Stomach (tissue), 4 donors: ENCODE data around the gene BAZ1A.

ENCODE experiments used
- CTCF ChIP-seq, 7 experiments: fragments of 450-650 bp in 4 of 7; fragments of 200-600 bp in 3 of 7; sonication (generic) in 3 of 7; IDR thresholded peaks; one replicate each; pipeline ENCODE4 v1.5.1; 2016 to 2019; ENCODE audit warnings: antibody characterized with exemption in 7 of 7, control low read depth in 2 of 7, mild to moderate bottlenecking in 1 of 7
- EP300 ChIP-seq: sonication (generic); formaldehyde crosslinking; IDR thresholded peaks from one replicate; pipeline ENCODE4 v1.6.1; 2017; ENCODE audit warnings: antibody characterized with exemption
- POLR2A ChIP-seq, 4 donors: fragments of 450-650 bp; IDR thresholded peaks; one replicate each; pipeline ENCODE4 v1.6.1; 2016; ENCODE audit warnings: antibody characterized with exemption in 4 of 4, control low read depth in 2 of 4, mild to moderate bottlenecking in 1 of 4, moderate library complexity in 1 of 4
- POLR2AphosphoS5 ChIP-seq, 3 donors: sonication (generic); formaldehyde crosslinking; IDR thresholded peaks; one replicate each; pipeline ENCODE4 v1.6.1; 2016; ENCODE audit warnings: antibody characterized with exemption in 3 of 3

DNA sequence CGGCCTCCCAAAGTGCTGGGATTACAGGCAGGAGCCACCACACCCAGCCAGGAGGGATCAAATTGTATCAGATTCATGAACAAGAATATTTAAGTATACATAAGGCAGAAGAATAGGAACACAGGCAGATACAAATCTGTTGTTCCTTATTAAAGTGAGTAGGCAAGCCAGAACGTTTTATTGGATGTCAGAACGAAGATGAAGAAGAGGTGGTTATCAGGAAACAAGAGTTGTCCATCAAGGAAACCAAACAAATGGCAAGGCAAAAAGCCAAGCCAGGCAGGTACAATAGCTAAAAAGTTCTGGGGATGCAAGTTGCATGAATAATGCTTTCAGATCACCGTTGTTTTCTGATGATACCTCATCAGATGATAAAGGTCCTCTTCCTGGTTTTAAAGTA, 31.1 kb upstream of the BAZ1A start:
- TF ChIP-seq CTCF (IDR thresholded peaks at IDR 0.05) (no peak), POLR2AphosphoS5 (IDR thresholded peaks at IDR 0.05) (no peak), POLR2A (IDR thresholded peaks at IDR 0.05) (no peak), EP300 (no peak)
